CD4-positive, alpha-beta T cell treated with Interferon gamma for 1 hour (primary cell): ENCODE measurements around the gene FUOM.

ENCODE experiments used
- DNase-seq: peaks from one replicate; pipeline ENCODE4 v3.0.0-alpha.2; 2020

The FUOM gene

DNA sequence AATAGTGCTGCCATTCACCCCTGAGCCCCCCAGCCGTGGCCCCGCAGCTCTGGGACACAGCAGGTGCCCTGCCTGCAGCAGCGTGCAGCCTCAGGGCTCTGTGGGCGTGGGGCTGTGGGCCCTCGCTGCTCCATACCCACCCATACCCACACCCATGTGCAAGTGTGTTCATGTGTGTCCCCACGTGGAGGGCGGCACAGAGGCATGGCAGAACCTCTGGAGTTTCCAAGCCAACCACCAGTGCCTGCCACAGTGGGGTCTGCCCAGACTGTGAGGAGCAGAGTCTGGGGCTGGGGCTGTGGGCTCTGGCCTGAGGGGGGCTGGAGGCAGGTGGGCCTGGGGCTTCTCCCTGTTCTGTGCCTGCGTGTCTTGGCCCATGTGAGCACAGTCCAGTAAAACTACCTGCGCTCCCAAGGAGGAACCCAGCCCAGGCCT, 8.2 kb downstream of the FUOM start:
- no peak for DNase-seq

DNA sequence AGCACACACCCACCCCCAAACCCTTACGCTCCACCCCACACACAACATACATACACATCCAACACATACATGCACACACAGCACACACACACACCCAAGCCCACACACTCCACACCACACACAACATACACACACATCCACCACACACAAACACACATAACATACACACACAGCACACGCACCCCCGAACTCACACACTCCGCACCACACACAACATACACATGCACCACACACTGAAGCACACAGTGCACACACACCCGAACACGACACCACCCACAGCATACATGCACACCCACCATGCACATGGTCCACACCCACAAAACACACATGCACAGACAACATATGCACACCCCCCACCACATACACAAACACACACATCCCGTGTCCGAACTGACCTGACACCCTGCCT, 8.7 kb downstream of the FUOM start:
- DNase-seq, result no peak

- DNase-seq, result no peak
Observed at GRCh38 chr10:133347710-133348517, 9.9 kb downstream of the FUOM start.

- DNase-seq, result no peak
Observed at GRCh38 chr10:133346413-133346812, 11.4 kb downstream of the FUOM start.

DNA sequence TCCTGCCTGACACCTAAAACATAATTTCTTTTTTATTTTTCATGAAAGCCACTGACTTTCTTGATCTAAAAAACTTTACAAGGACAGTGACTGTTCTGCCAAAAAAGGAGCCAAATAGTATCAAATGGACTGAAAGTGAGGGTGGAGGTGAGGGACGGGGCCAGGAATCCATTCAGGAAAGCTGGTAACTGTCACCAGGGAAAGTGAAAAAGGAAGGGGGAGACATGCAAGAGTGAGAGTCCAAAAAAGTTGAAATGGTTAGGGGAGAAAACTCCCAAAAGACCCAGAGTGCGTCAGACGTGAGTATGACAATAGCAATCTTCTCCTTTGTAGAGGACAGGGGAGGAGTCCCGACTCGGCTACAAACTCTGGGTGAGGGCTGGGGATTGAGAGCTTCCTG, 13.6 kb downstream of the FUOM start:
- DNase-seq, result no peak

DNA sequence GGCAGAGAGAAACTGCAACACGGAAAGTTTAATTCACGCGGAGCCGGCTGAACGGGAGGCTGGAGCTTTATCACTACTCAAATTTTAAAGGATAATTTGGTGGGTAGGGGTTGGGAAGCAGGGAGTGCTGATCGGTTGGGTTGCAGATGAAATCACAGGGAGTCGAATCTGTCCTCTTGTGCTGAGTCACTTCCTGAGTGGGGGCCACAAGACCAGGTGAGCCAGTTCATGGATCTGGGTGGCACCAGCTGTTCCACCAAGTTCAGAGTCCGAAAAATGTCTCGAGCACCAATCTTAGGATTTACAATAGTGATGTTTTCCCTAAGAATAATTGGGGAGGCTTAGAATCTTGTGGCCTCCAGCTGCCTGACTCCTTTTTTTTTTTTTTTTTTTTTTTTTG, 14.3 kb downstream of the FUOM start:
- DNase-seq, result no peak

DNA sequence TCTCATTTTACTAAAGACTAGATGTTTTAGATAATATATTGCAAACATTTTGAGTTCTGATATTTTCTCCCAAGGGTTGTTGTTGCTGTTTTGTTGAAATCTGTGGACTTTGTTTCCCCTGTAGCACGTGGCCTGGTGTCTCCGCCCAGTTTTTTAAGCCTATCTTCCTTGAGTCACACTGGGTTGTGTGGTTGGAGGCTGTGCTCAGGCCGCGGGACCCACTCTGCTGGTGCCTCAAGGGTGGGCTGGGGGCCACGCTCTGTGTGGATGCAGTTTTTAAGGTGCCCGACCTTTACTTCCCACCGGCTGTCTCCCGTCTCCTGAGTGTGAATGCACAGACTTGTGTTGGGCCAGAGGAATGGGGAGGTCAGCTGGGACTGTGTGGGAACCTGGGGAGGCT, 14.9 kb downstream of the FUOM start:
- no peak for DNase-seq

- DNase-seq, result no peak
Observed at GRCh38 chr10:133341983-133342382, 15.8 kb downstream of the FUOM start.

- DNase-seq, result no peak
Observed at GRCh38 chr10:133339708-133340380, 18.0 kb downstream of the FUOM start.

DNA sequence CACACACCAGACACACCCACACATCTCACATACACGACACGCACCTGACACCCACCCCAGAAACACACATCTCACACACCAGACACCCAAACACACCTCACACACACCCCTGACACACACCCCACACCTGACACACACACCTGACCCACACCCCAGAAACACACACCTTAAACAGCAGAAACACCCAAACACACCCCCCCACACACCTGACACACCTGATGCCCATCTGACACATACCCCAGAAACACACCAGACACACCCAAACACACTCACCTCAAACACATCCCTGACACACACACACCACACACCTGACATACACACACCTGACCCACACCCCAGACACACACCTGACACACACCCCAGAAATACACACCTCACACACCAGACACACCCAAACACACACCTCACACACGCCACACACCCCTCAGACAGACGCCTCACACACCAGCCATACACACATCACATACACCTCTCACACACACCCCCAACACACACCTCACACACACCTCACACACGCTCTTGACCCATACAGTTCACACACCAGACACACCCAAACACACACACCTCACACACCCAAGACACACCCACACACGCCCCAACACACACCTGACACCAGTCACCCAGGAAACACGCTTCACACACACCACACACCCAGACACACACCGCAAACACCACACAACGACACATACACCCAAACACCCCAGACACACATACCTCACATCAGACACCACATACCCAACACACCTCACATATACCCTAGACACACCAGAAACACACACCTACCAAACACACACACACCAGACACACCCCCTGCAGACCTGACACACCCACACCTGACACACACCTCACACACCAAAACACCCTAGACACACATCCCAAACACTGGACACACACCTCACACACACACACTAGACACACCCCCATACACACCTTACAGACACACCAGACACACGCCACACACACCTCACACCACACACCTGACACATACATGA, 19.4 kb downstream of the FUOM start:
- DNase-seq, result no peak

DNA sequence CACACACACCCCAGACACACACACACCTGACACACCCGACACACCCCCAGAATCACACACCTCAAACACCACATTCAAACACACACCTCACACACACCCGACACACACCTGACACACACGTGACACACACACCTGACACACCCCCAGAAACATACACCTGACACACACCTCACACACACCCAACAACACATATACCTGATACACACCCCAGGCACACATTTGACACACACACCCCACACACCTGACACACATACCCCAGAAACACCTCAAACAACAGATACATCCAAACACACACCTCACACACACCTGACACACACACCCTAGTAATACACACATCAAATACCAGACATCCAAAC, 20.5 kb downstream of the FUOM start:
- DNase-seq, result no peak

DNA sequence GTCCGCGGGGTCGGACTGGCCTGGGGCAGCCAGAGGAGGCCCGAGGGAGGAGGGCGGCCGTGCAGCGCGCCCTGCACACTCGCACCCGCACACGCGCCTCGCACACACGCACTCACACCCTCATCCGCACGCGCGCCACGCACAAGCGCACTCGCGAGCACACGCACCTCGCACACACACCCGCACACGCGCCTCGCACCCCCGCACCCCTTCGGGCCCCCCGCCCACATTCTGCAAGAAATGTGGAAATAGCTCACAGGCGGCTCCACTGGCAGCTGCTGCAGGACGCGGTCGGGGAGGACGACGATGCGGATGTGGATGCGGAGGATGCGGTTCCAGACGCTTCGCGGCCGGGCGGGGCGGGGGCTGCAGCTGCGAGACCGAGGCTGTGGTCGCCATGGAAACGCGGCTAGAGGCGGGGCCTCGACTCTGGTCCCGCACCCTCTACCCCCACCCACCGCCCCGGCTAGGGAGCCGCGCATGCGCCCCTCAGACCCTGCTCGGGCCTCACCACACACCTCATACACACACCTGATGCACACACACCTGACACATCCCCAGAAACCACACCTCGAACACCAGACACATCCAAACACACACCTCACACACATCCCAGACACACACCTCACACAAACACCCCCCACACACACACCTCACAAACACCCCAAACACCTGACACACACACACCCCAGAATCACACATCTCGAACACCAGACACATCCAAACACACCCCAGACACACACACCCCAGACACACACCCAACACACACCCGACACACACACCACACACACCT, 21.0 kb downstream of the FUOM start, which contains the start of gene CALY:
Gene CALY (minus strand): TSS at position 320 of the 793 bp plus-strand sequence. CDS start 7,907 bp downstream, outside the sequence.
- DNase-seq, result peak; percentile 90

DNA sequence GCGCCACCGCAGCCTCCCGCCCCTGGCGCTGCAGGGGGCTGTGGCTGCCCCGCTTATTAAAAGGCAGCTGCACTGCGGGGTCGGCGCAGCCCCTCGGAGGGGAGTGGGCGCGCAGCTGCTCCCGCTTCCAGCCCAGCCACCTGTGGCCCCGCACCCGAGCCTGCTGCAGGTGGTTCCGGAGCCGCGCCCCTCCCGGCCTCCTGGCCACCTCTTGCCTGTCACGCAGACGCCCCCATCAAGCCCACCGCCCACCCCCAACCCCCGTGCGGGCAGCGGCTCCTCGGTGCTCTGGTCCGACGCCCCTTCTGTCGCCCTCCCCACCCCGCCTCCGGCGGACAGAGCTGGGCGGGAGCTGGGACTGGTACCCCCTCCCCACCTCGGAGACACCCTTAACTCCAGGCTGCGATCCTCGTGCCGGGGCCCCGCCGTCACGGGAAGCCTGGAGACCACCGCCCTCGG, 21.7 kb downstream of the FUOM start:
- no peak for DNase-seq

GRCh38 chr10:133335246-133336117, 22.3 kb downstream of the FUOM start:
- peak; percentile 86 for DNase-seq

DNA sequence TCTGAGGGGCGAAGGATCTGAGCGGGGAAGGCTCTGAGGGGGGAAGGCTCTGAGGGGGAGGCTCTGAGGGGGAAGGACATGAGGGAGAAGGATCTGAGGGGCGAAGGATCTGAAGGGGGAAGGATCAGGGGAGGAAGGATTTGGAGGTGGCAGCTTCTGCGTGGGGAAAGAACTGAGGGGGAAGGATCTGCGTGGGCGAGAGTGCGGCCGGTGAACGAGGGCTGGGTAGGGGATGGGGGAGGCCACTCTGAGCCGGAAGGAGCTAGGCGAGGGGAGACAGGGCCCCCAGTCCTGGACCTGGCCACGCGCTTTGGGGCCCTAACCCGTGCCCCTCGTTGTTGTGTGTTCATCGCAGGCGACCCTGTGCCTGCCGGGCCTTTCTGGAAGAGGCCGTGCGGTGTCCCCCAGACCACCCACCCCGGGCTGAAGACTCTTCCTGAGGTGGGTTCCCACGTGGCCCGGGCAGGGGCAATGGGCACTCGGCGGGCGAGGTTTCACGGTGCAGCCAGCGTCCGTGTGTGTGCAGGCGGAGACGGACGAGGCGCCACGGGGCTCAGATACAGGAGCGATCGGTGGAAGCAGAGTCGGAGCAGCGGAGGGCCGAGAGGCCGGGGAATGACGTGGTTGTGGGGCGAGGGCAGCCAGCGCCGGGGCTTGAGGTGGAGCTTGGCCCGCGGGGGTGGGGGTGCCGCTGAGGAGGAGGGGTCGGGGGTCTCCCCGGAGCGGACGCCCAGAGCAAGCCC, 23.1 kb downstream of the FUOM start:
- DNase-seq, result no peak

GRCh38 chr10:133332936-133333699, 24.7 kb downstream of the FUOM start:
- DNase-seq, result no peak

DNA sequence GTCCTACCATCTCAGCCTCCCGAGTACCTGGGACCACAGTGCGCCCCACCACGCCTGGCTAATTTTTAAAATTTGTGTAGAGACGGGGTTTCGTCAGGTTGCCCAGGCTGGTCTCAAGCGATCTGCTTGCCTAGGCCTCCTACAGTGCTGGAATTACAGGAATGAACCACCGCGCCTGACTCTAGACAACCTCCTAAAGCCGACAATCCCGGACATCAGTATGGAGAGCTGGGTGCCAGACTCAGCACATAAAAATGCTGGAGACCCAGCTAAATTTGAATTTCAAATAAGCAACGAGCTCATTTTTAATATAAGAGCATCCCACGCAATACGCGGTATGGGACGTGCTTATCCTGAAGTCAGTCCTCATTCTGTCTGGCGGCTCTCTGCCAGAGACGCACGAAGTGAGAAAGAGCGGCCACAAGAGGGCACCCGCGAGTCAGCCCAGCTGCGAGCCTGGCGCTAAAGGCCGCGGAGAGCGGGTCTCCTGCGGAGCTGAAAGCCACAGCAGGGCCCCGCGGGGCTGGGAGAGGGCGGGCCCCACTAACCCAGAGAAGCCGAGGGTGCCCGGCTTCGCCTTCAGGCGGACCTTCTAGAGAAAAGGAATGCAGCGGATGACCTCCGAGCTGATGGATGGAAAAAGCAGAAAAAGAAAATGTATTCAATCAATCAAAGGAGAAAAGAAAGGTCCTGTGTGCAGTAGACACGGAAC, 28.2 kb downstream of the FUOM start:
- DNase-seq, result peak; percentile 82

DNA sequence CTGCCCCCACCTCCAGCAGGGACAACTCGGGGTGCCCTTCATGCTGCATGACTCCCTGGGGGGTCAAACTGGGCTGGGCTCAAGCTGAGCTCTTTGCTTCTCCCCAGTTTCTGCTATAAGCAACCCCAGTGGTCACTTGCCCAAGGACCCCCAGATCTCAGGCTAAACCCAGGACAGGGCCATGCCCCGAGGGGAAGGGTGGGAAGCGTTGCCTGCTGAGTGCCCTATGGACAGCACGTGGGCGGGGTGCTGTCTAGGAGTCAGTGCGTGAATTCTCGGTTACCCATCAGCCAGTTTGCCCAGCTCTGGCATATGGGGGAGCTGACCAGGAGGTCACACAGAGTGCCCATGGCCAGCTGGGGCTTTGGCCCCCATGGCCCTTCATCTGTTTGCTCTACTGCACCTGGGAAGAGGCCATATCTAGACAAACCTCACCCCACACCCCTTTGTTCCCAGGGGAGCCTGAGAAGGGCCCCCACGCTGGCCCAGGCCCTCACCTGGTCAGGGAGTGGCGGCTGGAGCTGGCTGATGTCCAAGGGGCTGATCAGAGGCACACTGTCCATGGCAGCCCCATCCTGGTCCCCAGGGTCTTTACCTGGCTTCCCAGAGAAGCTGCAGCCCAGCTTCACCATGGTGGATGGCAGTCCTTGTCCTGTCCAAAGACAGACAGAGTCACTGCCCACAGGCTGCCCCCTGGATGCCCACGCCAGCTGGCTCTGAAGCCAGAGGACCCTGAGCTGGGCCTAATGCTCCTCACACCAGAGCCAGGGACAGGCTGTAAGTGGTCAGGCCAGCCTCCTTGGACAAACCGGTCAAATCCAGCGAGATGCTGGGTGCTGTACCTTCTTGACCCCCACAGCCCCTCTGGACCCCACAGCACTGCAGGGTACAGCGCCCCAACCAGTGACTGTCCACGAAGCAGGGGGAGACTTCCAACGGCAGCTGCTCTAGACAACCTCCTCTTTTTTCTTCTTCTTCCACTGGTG, 29.2 kb downstream of the FUOM start:
- DNase-seq, result no peak
